Measurements from ENCODE around the gene ASMTL.
"Not testable (repeated sequence)": the region's sequence is repeated elsewhere in the genome, so short reads cannot be mapped to it uniquely, and the experiment has no call there.

The ASMTL gene

GRCh38 chrX:1450361-1451161, 2.1 kb downstream of the ASMTL start:
- DNase-seq, result no peak
- no peak overlapping the region for H3K27ac ChIP-seq
- TF ChIP-seq CTCF (IDR thresholded peaks at IDR 0.05; ENCODE audit: low read depth, low read length, missing control alignments), result no peak
- no peaks in the 10 kb centered on the region for H3K27me3 ChIP-seq (replicated peaks)
- in situ Hi-C loops (cut with HindIII; ENCODE audit: low pct_ligation_motif_present, low sequenced_read_pairs), result no loop called here
- H3K36me3 ChIP-seq (replicated peaks), result no peaks in the 10 kb centered on the region
- H3K4me3 ChIP-seq (ENCODE audit: low read depth, low read length), result no peak overlapping the region

DNA sequence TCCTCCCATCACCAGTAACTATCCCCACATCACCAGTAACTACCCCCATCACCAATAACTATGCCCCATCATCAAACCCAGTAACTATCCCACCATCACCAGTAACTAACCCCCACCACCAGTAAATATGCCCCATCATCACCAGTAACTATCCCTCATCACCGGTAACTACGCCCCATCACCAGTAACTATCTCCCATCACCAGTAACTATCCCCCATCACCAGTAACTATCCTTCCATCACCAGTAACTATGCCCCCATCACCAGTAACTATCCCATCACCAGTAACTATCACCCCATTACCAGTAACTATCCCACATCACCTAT, 2.9 kb downstream of the ASMTL start:
- Histone ChIP-seq H3K27me3 (replicated peaks) (no peaks in the 10 kb centered on the region), H3K27ac (no peak overlapping the region), H3K36me3 (replicated peaks) (no peaks in the 10 kb centered on the region), H3K4me3 (ENCODE audit: low read depth, low read length) (no peak overlapping the region)
- DNase-seq, result no peak
- in situ Hi-C loops (cut with HindIII; ENCODE audit: low pct_ligation_motif_present, low sequenced_read_pairs), result no loop called here
- TF ChIP-seq CTCF (IDR thresholded peaks at IDR 0.05; ENCODE audit: low read depth, low read length, missing control alignments), result no peak

DNA sequence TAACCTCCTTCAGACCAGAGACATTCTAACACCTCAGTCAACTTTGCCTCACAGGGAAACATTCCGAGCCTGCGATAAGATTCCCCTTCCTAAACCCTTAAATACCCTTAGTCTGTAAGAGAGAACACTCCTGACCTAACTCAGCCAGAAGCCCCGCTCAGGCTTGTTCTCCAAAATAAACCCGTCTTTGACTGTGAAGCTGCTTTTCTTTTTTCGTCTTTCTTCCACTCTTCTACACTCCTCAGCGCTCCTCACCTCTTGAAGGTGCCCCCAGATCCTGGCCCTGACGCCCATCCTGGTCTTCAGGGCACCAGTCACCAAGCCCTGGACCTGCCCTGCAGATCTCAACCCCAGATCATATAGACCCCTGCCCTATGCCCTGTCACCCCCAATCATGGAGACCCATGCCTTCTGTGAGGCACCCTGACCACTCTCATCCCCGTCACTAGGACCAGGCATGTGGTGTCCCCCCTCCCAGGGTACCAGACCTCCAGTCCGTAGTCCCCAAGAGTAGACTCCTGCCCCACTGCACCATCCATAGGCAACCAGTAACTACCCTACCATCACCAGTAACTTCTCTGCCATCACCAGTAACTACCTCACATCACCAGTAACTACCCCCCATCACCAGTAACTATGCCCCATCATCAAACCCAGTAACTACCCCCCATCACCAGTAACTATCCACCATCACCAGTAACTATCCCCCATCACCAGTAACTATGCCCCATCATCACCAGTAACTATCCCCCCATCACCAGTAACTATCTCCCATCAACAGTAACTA, 3.5 kb downstream of the ASMTL start:
- H3K27me3 ChIP-seq (replicated peaks), result no peaks in the 10 kb centered on the region
- DNase-seq, result no peak
- no peak overlapping the region for H3K27ac ChIP-seq
- no peak overlapping the region for H3K4me3 ChIP-seq (ENCODE audit: low read depth, low read length)
- peaks cover 3% of the 10 kb centered on the region for H3K36me3 ChIP-seq (replicated peaks)
- in situ Hi-C loops (cut with HindIII; ENCODE audit: low pct_ligation_motif_present, low sequenced_read_pairs), result no loop called here
- no peak for TF ChIP-seq CTCF (IDR thresholded peaks at IDR 0.05; ENCODE audit: low read depth, low read length, missing control alignments)

DNA sequence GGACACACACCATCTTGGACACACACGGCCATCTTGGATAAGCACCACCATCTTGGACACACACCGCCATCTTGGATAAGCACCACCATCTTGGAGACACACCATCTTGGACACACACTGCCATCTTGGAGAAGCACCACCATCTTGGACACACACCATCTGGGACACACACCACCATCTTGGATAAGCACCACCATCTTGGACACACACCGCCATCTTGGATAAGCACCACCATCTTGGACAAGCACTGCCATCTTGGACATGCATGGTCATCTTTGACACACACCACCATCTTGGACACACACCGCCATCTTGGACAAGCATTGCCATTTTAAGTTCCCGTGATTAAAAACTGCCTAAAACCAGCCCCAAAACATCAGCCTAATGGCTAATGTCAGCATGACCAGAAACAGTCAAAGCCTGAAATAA, 4.1 kb downstream of the ASMTL start:
- H3K27ac ChIP-seq; H3K27me3 ChIP-seq (replicated peaks); in situ Hi-C loops (cut with HindIII; ENCODE audit: low pct_ligation_motif_present, low sequenced_read_pairs); H3K4me3 ChIP-seq (ENCODE audit: low read depth, low read length); H3K36me3 ChIP-seq (replicated peaks); DNase-seq: not testable (repeated sequence)

- H3K27ac ChIP-seq; H3K36me3 ChIP-seq (replicated peaks); H3K4me3 ChIP-seq (ENCODE audit: low read depth, low read length); DNase-seq; H3K27me3 ChIP-seq (replicated peaks); in situ Hi-C loops (cut with HindIII; ENCODE audit: low pct_ligation_motif_present, low sequenced_read_pairs): not testable (repeated sequence)
These were observed 4.6 kb downstream of the ASMTL start for GRCh38 chrX:1447969-1448572.

GRCh38 chrX:1446984-1447968, 5.4 kb downstream of the ASMTL start:
- H3K36me3 ChIP-seq (replicated peaks); H3K27me3 ChIP-seq (replicated peaks); H3K27ac ChIP-seq; H3K4me3 ChIP-seq (ENCODE audit: low read depth, low read length); DNase-seq; in situ Hi-C loops (cut with HindIII; ENCODE audit: low pct_ligation_motif_present, low sequenced_read_pairs): not testable (repeated sequence)

Measured in brain microvascular endothelial cell (primary cell).